DND-41 (cell line): ENCODE data around the gene CTBP1.

Experiments used
- EZH2 ChIP-seq: IDR thresholded peaks from 3 replicates; pipeline ENCODE4 v1.6.1; 2012; ENCODE audit warnings: borderline replicate concordance, low read depth, mild to moderate bottlenecking, moderate library complexity, low read length, inconsistent platforms; ENCODE audit not compliant: severe bottlenecking
- TF ChIP-seq, protein P1 (sequence below): IDR thresholded peaks from 2 replicates; pipeline ENCODE4 v1.5.1; 2012; ENCODE audit warnings: borderline replicate concordance, low read length, moderate library complexity, mild to moderate bottlenecking; ENCODE audit not compliant: poor library complexity, severe bottlenecking; ENCODE audit errors: extremely low read depth

DNA sequence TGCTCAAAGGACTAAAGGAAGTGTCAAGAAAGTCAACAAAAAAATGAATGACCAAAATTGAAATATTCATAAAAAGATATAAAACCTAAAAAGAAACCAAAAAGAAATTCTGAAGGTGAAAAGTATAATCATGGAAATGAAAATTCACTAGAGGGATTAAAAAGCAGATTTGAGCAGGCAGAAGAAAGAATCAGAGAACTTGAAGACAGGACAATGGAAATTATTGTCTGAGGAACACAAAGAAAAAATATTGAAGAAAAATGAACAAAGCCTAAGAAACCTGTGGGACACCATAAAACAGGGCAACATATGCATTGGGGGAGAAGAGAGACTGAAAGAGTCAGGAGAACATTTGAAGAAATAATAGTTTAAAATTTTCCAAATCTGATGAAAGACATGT lies 66.6 kb downstream of the CTBP1 start:
- TF ChIP-seq, protein P1, sequence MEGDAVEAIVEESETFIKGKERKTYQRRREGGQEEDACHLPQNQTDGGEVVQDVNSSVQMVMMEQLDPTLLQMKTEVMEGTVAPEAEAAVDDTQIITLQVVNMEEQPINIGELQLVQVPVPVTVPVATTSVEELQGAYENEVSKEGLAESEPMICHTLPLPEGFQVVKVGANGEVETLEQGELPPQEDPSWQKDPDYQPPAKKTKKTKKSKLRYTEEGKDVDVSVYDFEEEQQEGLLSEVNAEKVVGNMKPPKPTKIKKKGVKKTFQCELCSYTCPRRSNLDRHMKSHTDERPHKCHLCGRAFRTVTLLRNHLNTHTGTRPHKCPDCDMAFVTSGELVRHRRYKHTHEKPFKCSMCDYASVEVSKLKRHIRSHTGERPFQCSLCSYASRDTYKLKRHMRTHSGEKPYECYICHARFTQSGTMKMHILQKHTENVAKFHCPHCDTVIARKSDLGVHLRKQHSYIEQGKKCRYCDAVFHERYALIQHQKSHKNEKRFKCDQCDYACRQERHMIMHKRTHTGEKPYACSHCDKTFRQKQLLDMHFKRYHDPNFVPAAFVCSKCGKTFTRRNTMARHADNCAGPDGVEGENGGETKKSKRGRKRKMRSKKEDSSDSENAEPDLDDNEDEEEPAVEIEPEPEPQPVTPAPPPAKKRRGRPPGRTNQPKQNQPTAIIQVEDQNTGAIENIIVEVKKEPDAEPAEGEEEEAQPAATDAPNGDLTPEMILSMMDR = no peak
- TF ChIP-seq EZH2 = no peak
